HG03460 (cell line): ENCODE measurements around the gene CCDC174.
"Not testable (repeated sequence)": the region's sequence is repeated elsewhere in the genome, so short reads cannot be mapped to it uniquely, and the experiment has no call there.

Source experiments
- ATAC-seq: cut with Tn5 transposase; IDR thresholded peaks from one replicate; pipeline ENCODE4 v1.9.1; 2021; ENCODE audit not compliant: unreplicated experiment

CCDC174 gene

GRCh38 chr3:14651440-14652251, at the start of gene CCDC174:
Gene CCDC174 (plus strand): TSS chr3:14651762. CDS start chr3:14651837, 75 bp downstream.
- ATAC-seq: peak; percentile 98

GRCh38 chr3:14602006-14602803, 49.4 kb upstream of the CCDC174 start:
- no peak for ATAC-seq

GRCh38 chr3:14602804-14603644, 48.5 kb upstream of the CCDC174 start:
- ATAC-seq: no peak

GRCh38 chr3:14605067-14605466, 46.5 kb upstream of the CCDC174 start:
- no peak for ATAC-seq

GRCh38 chr3:14605744-14606143, 45.8 kb upstream of the CCDC174 start:
- ATAC-seq: no peak

GRCh38 chr3:14606669-14607339, 44.8 kb upstream of the CCDC174 start:
- ATAC-seq: no peak

GRCh38 chr3:14608298-14608697, 43.3 kb upstream of the CCDC174 start:
- no peak for ATAC-seq

- ATAC-seq: not testable (repeated sequence)
Measured at GRCh38 chr3:14609058-14609457, 42.5 kb upstream of the CCDC174 start.

- no peak for ATAC-seq
Measured at GRCh38 chr3:14609506-14609905, 42.1 kb upstream of the CCDC174 start.

- ATAC-seq: no peak
Measured at GRCh38 chr3:14609941-14610340, 41.6 kb upstream of the CCDC174 start.

GRCh38 chr3:14614189-14614588, 37.4 kb upstream of the CCDC174 start:
- ATAC-seq: no peak

- no peak for ATAC-seq
Measured at GRCh38 chr3:14614862-14615261, 36.7 kb upstream of the CCDC174 start.

- ATAC-seq: no peak
Measured at GRCh38 chr3:14616606-14617507, 34.7 kb upstream of the CCDC174 start.

- ATAC-seq: no peak
Measured at GRCh38 chr3:14617508-14618023, 34.0 kb upstream of the CCDC174 start.

- ATAC-seq: no peak
Measured at GRCh38 chr3:14619605-14620004, 32.0 kb upstream of the CCDC174 start.

GRCh38 chr3:14620512-14620911, 31.1 kb upstream of the CCDC174 start:
- ATAC-seq: no peak

- ATAC-seq: no peak
Measured at GRCh38 chr3:14621093-14621492, 30.5 kb upstream of the CCDC174 start.

- no peak for ATAC-seq
Measured at GRCh38 chr3:14622368-14622767, 29.2 kb upstream of the CCDC174 start.

- ATAC-seq: no peak
Measured at GRCh38 chr3:14623569-14624051, 28.0 kb upstream of the CCDC174 start.
